HG02973 (cell line): Measurements from ENCODE around the gene SPATA32.

Source experiments
- ATAC-seq: cut with Tn5 transposase; IDR thresholded peaks from one replicate; pipeline ENCODE4 v1.9.1; 2021; ENCODE audit warnings: moderate library complexity; ENCODE audit not compliant: unreplicated experiment

SPATA32 gene

DNA sequence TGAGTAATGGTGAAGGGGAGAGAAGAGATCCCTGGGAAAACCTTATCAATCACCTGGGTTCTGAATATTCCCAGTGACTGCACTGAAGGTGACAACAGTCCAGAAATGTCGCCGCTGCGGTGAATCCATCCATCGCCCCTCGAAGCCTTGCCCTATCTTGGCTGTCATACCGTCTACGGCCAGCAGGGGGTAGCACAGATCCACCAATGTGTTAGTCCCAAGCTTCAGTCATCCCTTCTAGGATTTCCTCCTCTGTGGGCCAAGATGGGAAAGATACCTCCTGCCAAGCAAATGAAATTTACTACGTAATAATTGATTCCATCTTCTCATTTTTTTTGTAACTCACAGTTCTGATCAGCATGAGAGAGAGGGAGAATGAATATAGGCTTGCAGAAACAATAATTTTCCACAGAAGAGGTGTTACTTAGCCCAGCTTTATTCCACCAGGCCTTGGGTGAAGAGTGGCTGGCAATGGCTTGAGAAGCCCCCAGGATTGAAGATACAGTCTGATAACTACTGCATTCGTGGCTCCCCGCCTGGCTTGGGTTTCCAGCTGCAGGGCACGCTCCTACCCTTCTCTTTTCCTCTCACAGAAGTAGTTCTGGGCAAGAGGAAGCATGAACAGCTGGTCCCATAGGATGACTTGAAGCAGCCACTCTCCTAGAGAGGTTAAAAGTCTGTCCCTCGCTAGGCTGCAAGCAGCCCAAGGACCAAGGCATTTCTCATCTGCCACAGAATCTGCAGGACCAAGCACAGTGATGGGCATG is 42.8 kb downstream of the SPATA32 start:
- no peak for ATAC-seq
